HepG2 (cell line): ENCODE results near the gene HLA-DOA. TPM values are rescaled to one million over a fixed set of nuclear protein-coding genes. Genes with fewer than 3 reads are reported as not detected.
A peak's percentile ranks its signal among the peaks of the same experiment; 100 is the strongest.

Experiments
- ATF1 ChIP-seq: IDR thresholded peaks from 2 replicates; pipeline ENCODE4 v1.6.1; 2016; ENCODE audit warnings: mild to moderate bottlenecking, control low read depth
- ATF3 ChIP-seq: sonication (generic); formaldehyde crosslinking; IDR thresholded peaks from 2 replicates; pipeline ENCODE4 v1.4.0; 2020; ENCODE audit warnings: missing genetic modification reagents
- MXI1 ChIP-seq: IDR thresholded peaks from 3 replicates; pipeline ENCODE4 v1.6.1; 2012; ENCODE audit warnings: low read depth, low read length, inconsistent platforms, borderline replicate concordance
- NR2C2 ChIP-seq: sonication (generic); formaldehyde crosslinking; IDR thresholded peaks from 2 replicates; pipeline ENCODE4 v1.4.0; 2020; ENCODE audit warnings: missing genetic modification reagents, mild to moderate bottlenecking, moderate library complexity, borderline replicate concordance
- SOX13 ChIP-seq, 3 experiments: fragments of 450-650 bp in 1 of 3; sonication (generic) in 1 of 3; formaldehyde crosslinking in 1 of 3; IDR thresholded peaks in 2 of 3; conservative IDR thresholded peaks in 1 of 3; 2 replicates each; pipeline versions ENCODE4 v1.5.0 to v1.6.1; 2016 to 2020; ENCODE audit warnings: antibody characterized with exemption in 1 of 3, mild to moderate bottlenecking in 1 of 3, missing compliant biosample characterization in 1 of 3, missing genetic modification reagents in 1 of 3, moderate library complexity in 1 of 3
- TCF12 ChIP-seq, 2 experiments: fragments of 450-650 bp in 1 of 2; sonication (generic) in 1 of 2; formaldehyde crosslinking in 1 of 2; IDR thresholded peaks; 2 replicates each; pipeline versions ENCODE4 v1.6.1 to v1.8.0; 2017 to 2022; ENCODE audit warnings: antibody characterized with exemption in 1 of 2, mild to moderate bottlenecking in 1 of 2, missing genetic modification reagents in 1 of 2, moderate library complexity in 1 of 2
- ZNF24 ChIP-seq: fragments of 450-650 bp; IDR thresholded peaks from 2 replicates; pipeline ENCODE4 v1.6.1; 2017; ENCODE audit warnings: antibody characterized with exemption, mild to moderate bottlenecking
- ZNF687 ChIP-seq: sonication (generic); formaldehyde crosslinking; IDR thresholded peaks from 2 replicates; pipeline ENCODE4 v1.5.1; 2020; ENCODE audit warnings: mild to moderate bottlenecking, missing genetic modification reagents, moderate library complexity
- ZNF761 ChIP-seq: sonication (generic); formaldehyde crosslinking; conservative IDR thresholded peaks from 2 replicates; pipeline ENCODE4 v1.4.0; 2020; ENCODE audit warnings: mild to moderate bottlenecking, missing genetic modification reagents
- ZXDC ChIP-seq: sonication (generic); formaldehyde crosslinking; IDR thresholded peaks from 2 replicates; pipeline ENCODE4 v1.5.0; 2020; ENCODE audit warnings: mild to moderate bottlenecking, missing genetic modification reagents
- polyA plus RNA-seq, 8 experiments: library from polyadenylated mRNA; depleted of rRNA in 3 of 8; stranded (reverse) in 7 of 8; unstranded in 1 of 8; fragments of >200 nt; fragmentation: Illumina TruSeq in 4 of 8; extraction: Trizol in 4 of 8; gene quantifications; 2 replicates each; pipeline versions ENCODE4 v1.2.1 to v1.2.3, GENCODE V29; 2011 to 2016; ENCODE audit warnings: low read depth in 4 of 8, missing spikeins in 1 of 8, mixed read lengths in 1 of 8; ENCODE audit not compliant: insufficient read depth in 1 of 8
- total RNA-seq, 5 experiments: library from RNA; depleted of rRNA; stranded (reverse); fragments of >200 nt; fragmentation: Illumina TruSeq; extraction: Trizol; gene quantifications; 2 replicates each; pipeline ENCODE4 v1.2.3, GENCODE V29; 2016; ENCODE audit warnings: low read depth in 1 of 5
- TF ChIP-seq, protein P1 (sequence below): sonication (generic); formaldehyde crosslinking; IDR thresholded peaks from 2 replicates; pipeline ENCODE4 v1.4.0; 2020; ENCODE audit warnings: low read depth, mild to moderate bottlenecking, missing genetic modification reagents
- TF ChIP-seq, protein P2 (sequence below): sonication (generic); formaldehyde crosslinking; IDR thresholded peaks from 2 replicates; pipeline ENCODE4 v1.4.0; 2020; ENCODE audit warnings: missing genetic modification reagents

The HLA-DOA gene
- total and polyA plus RNA-seq, 2 of the 13 experiments (the other 11 are each of a cell fraction or from before 2014, with no cell fraction given) = 0.03 to 0.09 TPM

DNA sequence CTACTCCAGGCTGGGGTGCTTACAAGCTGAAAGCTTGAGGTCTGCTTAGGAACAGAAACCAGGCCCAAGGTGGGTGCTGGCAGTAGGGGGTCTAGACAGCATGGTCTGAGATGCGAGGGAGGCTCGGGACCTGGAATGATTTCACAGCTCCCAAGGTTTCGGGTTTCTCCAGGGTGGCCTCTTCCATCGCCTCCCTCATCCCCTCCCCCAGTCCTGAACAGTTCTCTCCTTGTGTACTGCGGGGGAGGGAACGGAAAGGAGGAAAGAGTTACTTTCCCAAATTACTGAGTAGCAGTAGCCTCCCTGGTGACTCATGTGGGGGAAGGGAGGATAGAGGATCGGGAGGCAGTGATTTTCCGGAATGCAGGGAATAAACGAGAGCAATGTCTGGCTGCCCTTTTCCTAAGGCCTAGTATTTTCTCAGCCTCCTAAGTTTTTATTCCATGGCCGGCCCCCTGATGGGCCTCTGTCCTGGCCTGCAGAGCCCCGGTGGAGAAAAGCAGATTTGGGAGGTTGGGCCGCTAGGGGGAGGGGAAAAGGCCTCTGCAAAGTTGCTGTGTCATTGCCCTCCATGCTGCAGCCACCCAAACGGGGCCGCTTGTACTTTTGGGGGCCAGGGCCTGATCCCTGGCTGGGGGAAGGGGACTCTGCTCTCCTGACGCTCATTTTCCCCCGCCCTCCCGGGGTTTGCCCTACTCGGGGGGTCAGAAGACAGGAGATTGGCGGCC, 39.5 kb downstream of the HLA-DOA start (continued):
- TF ChIP-seq ZNF687 (CRISPR knock-in tag) (peak; percentile 65), MXI1 (peak; percentile 53; the same call in 1 of the 3 replicates), NR2C2 (CRISPR knock-in tag) (peak; percentile 37; the same call in 1 of the 2 replicates), TCF12 (IDR thresholded peaks at IDR 0.05) (no peak), TCF12 (CRISPR knock-in tag; IDR thresholded peaks at IDR 0.05) (0 out of 2 replicates have a peak, but pooled peaks have one; percentile 79), SOX13 (IDR thresholded peaks at IDR 0.05) (no peak), SOX13 (CRISPR knock-in tag; conservative IDR thresholded peaks at IDR 0.05 in 1 of 2, IDR thresholded peaks at IDR 0.05 in 1 of 2) (no peak; a peak in 1 of 4 replicates), ZNF761 (CRISPR knock-in tag) (no peak), ZNF24 (0 out of 2 replicates have a peak, but pooled peaks have one; percentile 12), ATF3 (peak; percentile 31; the same call in 1 of the 2 replicates), ATF1 (CRISPR knock-in tag) (no peak), ZXDC (CRISPR knock-in tag) (peak; percentile 61; the same call in 1 of the 2 replicates)
- TF ChIP-seq, protein P1, sequence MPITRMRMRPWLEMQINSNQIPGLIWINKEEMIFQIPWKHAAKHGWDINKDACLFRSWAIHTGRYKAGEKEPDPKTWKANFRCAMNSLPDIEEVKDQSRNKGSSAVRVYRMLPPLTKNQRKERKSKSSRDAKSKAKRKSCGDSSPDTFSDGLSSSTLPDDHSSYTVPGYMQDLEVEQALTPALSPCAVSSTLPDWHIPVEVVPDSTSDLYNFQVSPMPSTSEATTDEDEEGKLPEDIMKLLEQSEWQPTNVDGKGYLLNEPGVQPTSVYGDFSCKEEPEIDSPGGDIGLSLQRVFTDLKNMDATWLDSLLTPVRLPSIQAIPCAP = 0 out of 2 replicates have a peak, but pooled peaks have one; percentile 49
- TF ChIP-seq, protein P2, sequence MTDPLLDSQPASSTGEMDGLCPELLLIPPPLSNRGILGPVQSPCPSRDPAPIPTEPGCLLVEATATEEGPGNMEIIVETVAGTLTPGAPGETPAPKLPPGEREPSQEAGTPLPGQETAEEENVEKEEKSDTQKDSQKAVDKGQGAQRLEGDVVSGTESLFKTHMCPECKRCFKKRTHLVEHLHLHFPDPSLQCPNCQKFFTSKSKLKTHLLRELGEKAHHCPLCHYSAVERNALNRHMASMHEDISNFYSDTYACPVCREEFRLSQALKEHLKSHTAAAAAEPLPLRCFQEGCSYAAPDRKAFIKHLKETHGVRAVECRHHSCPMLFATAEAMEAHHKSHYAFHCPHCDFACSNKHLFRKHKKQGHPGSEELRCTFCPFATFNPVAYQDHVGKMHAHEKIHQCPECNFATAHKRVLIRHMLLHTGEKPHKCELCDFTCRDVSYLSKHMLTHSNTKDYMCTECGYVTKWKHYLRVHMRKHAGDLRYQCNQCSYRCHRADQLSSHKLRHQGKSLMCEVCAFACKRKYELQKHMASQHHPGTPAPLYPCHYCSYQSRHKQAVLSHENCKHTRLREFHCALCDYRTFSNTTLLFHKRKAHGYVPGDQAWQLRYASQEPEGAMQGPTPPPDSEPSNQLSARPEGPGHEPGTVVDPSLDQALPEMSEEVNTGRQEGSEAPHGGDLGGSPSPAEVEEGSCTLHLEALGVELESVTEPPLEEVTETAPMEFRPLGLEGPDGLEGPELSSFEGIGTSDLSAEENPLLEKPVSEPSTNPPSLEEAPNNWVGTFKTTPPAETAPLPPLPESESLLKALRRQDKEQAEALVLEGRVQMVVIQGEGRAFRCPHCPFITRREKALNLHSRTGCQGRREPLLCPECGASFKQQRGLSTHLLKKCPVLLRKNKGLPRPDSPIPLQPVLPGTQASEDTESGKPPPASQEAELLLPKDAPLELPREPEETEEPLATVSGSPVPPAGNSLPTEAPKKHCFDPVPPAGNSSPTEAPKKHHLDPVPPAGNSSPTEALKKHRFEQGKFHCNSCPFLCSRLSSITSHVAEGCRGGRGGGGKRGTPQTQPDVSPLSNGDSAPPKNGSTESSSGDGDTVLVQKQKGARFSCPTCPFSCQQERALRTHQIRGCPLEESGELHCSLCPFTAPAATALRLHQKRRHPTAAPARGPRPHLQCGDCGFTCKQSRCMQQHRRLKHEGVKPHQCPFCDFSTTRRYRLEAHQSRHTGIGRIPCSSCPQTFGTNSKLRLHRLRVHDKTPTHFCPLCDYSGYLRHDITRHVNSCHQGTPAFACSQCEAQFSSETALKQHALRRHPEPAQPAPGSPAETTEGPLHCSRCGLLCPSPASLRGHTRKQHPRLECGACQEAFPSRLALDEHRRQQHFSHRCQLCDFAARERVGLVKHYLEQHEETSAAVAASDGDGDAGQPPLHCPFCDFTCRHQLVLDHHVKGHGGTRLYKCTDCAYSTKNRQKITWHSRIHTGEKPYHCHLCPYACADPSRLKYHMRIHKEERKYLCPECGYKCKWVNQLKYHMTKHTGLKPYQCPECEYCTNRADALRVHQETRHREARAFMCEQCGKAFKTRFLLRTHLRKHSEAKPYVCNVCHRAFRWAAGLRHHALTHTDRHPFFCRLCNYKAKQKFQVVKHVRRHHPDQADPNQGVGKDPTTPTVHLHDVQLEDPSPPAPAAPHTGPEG (CRISPR knock-in tag) = peak; percentile 28; the same call in 1 of the 2 replicates
